Activated CD4-positive, alpha-beta T cell treated with anti-CD3 and anti-CD28 coated beads, Interleukin-2, amount 50 U/mL, for 24 hours (primary cell): Measurements from ENCODE around the gene GARNL3.

Experiments used
- DNase-seq, 2 donors: peaks; one replicate each; pipeline ENCODE4 v3.0.0-alpha.2; 2020; ENCODE audit warnings: low read depth in 1 of 2, low spot score in 1 of 2

Gene GARNL3

DNA sequence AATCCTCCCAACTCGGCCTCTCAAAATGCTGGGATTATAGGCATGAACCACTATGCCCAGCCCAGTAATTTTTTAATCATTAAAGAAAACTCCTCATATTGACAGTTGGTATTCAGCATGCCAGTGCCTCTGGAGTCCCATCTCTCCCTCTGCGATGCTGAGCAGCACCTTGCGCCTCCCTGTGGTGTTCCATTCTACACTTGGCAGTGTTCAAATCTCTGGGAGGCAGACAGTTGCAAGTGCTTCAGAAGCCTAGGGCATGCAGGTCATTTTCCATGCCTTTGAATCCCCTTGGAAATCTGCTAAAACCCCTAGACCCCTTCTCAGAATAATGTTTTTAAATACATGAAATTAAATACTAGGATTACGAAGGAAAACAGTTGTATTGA is 41.3 kb downstream of the GARNL3 start:
- no peak for DNase-seq

GRCh38 chr9:127307802-127308201 is 43.2 kb downstream of the GARNL3 start:
- DNase-seq: no peak

- DNase-seq: no peak
These were observed 44.3 kb downstream of the GARNL3 start for GRCh38 chr9:127308652-127309434.

DNA sequence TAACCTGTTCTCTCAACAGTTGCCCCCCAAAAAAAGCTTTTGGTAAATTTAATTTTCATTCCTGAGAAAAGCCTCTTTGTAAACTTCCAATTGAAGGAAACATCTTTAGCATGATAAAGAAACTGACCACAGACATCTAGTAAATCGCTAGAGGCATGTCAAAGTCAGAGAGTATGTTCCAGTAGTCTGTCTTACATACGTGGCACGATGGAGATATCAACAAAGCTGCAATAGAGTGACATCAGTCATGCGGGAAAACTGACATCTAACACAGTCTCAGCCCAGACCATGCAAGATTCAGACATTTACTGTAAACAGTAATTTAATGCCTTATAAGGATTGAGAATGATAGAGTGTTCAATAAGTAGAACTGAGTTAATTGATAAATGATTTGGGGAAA is 45.1 kb downstream of the GARNL3 start:
- no peak for DNase-seq

DNA sequence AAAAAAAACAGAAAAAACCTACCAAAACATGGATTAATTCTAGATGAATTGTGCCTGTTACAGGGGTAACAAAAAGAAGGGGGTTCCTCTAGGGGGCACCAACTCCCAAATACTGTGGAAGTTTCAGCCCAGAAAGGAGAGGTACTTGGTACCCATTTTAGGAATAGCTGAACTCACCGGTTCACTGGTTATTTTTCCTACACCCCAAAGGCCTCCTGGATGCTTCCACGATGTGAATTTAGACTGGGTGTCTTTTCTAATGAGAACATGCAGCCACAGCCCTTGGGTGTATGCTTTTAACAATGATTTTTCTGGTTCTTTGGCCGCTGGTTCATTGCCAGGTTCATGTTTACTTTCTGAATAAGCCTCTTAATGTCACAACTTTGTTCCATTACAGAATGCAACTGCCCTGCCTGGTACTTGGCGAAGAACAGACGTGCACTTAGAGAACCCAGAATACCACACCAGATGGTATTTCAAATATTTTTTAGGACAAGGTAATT is 46.7 kb downstream of the GARNL3 start:
- DNase-seq: peak in 1 of 2 donors; percentile 22

- no peak for DNase-seq
These were observed 48.5 kb downstream of the GARNL3 start for GRCh38 chr9:127313042-127313560.

- no peak for DNase-seq
These were observed 50.3 kb downstream of the GARNL3 start for GRCh38 chr9:127314911-127315310.

GRCh38 chr9:127316586-127317323 is 52.2 kb downstream of the GARNL3 start:
- no peak for DNase-seq

DNA sequence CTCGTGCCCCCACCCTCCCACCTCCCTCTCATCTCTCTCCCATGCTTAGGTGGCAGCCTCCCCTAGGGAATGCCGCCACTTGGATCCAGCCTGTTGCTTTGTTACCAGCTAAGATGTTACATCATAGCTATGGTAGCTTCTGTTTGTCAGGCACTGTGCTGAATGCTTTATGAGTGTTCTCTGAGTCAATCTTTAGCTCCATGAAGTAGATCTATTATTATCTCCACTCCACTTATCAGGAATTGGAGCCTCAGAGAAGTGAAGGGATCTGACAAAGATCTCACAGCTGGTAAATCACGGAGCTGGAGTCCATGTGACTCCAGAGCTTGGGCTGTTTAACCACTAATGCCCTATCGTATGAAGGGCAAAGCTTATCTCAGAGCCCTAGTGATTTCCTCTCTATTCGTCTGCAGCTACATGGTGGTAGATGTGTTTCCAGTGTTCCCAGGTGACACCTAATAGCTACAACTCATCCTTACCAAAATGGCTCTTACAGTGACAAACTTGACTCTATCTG is 54.1 kb downstream of the GARNL3 start:
- DNase-seq: no peak

GRCh38 chr9:127319366-127320114 is 55.0 kb downstream of the GARNL3 start:
- DNase-seq: no peak

DNA sequence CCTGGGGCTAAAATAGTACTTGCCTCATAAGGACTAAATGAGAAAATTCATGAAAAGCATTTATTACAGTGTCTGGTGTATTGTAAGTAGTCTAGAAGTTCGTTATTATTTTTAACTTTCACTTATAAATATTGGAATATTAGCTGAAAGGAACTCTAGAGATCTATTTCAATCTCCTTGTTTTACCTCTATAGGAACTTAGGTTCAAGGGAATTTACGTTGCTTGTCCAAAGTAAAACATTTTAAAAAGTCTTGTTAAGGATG is 55.5 kb downstream of the GARNL3 start:
- no peak for DNase-seq

DNA sequence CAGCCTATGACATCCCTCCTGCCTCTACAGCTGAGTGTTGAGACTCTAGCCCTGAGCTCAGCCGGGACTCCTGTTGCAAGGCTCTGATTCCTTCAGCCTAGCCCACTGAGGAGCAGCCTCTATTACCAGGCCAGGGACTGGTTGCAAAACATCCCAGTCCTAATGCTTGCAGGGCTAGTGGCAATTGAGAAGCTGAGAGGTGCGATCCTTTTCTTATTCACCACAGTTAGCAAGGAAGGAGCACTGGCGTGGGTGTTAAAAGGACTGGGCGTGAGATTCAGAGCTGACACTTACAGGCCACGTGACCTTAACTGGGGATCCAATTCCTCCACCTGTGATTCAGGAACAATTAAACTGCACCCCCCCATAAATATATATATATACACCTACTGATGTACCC is 58.8 kb downstream of the GARNL3 start:
- DNase-seq: no peak

GRCh38 chr9:127330501-127330900 is 65.9 kb downstream of the GARNL3 start:
- no peak for DNase-seq

DNA sequence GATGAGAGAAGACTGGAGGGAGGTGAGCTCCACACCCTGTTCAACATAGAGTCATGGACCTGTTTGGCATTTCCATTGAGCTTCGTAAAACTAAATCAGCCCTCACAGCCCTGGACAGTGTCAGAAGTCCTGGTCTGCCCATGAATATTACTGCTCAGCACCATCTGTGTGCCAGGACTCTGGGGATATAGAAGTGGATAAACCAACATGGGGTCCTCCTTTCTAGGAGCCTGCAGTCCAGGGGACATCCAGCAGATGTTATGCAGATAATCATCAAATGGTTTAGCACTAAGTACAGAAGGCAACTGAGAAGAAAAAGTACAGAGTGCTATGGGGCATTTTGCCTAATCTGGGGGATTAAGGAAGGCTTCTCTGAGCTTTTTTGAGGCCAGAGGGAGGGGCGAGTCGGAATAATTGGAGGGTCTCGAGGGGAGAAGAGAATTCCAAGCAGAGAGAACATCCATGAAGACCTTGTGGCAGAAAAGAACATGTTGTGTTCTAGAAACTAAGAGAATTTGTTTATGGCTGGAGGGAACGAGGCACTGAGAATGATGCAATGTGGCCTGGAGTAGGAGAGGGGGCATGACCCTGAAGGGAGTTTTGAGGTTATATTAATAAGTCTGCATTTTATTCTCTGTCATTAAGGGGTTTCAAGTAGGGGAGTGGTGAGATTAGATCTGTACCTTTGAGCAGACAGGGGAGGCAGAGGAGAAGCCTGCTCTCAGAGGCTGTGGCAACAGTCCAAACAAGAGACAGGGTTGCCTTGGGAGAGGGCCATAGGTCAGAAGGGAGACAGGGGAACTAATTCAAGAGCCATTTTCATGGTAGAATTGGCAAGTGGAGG is 68.9 kb downstream of the GARNL3 start:
- DNase-seq: no peak

DNA sequence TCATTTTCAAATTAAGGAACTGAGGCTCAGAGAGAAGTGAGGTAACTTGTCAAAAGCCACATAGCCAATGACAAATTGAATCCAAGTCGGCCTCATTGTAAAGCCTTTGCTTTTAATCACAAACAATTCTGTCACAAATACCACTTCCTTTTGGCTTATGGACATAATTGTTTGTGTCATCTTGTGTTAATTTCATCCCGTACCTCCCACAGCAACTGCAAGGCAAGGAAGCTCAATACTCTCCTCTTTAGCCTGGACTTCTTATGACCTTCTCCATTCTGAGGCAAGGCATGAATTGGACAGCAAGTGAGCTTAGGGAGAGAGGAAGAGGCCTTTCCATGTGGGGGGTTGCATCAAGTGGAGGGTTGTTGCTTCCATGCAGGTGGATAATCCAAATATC is 70.2 kb downstream of the GARNL3 start:
- no peak for DNase-seq

DNA sequence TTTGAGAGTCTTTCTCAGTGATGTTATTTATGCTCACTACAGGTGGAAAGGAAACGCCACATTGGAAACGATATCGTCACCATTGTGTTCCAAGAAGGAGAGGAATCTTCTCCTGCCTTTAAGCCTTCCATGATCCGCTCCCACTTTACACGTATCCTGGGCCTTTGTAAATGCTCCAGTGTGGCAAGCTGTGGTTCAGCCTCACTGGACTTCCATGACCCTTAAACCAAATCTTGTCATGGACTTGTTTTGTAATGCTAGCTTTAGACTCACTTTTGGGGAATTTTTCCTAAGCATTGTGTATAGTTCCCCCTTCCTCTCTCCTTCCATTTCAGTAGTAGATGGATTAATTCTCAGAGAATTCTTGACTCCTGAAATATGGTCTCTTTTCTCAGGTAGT is 71.5 kb downstream of the GARNL3 start:
- no peak for DNase-seq

DNA sequence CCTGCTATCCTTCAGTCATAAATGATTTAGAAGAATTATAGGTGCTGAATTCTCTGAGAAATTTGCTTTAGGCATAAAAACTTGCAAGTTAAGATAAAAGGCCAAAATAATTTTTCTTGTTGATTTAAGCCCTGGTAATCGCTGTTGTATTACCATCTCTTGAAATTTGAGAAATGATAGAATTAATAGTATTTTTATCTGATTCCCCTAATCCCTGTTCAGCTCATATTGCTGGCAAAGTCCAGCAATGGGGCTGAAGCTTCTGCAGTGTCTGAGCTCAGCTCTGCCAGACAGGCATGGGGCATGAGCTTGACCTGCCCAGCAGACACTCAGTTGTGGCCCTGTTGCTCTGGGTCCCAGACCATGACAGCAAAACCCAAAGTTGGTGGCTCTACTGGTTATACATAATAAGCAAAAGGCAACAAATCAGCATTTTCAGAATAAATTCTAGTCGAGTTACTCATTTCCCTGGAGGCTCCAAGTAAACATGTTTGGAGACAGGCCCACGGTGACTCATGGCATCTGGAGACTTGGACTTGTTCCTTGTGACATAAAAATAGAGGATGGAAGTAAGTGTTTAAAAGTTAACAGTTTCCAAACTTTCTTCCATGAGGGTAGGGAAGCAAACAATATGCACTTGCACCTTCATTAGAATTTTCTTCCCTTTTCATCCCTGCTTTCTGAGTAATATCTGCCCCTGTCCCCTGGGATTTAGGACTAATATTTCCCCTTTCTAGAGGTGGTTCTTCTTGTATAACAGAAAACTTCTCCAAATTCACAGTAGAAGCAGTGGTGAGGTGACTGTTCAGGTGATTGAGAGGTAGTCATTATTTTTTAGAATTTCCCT is 72.2 kb downstream of the GARNL3 start:
- no peak for DNase-seq

- DNase-seq: no peak
These were observed 76.1 kb downstream of the GARNL3 start for GRCh38 chr9:127340721-127341120.

- DNase-seq: no peak
These were observed 76.6 kb downstream of the GARNL3 start for GRCh38 chr9:127341152-127341551.
